CD4-positive, alpha-beta T cell treated with Interleukin-21 for 1 hour (primary cell): ENCODE data around the gene NET1.
A peak's percentile ranks its signal among the peaks of the same experiment; 100 is the strongest.

Source experiments
- DNase-seq: peaks from one replicate; pipeline ENCODE4 v3.0.0-alpha.2; 2020

Gene NET1

DNA sequence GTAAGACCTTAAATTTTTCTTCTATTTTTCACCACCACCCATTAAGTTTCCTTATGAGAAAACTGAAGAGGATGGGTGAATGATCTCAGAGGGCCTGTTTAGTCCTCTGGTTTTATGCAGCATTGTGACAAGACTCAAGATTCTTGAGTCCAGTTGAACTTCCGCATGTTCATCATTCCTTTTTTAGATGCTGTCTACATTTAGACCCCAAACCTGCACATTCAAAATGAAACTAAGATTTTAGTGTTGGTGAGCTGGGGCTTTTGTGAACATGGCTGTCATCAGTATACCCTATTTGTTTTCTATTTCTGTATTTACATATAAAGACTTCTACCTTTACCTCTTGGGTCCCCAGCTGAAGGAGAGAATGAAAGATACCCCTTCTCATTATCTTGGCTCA lies 31.1 kb downstream of the NET1 start:
- no peak for DNase-seq

DNA sequence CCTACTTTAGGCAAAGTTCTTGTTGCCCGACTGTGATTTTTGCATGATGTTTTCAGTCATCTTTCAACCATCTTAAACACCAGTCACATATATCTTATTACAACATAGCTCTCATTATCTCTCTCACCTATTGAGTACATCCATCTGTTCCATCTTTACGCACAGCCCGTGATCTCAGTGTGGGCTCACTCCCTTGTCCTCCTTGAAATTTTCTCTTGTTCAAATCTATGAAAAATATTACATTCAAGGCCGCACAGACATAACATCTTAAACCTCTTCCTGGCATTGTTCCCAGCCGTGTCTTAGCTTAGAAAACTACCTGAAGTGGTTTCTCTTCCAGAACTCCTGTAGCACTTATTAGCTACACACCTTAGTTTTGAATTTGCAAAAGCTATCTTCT lies 32.6 kb downstream of the NET1 start:
- no peak for DNase-seq

DNA sequence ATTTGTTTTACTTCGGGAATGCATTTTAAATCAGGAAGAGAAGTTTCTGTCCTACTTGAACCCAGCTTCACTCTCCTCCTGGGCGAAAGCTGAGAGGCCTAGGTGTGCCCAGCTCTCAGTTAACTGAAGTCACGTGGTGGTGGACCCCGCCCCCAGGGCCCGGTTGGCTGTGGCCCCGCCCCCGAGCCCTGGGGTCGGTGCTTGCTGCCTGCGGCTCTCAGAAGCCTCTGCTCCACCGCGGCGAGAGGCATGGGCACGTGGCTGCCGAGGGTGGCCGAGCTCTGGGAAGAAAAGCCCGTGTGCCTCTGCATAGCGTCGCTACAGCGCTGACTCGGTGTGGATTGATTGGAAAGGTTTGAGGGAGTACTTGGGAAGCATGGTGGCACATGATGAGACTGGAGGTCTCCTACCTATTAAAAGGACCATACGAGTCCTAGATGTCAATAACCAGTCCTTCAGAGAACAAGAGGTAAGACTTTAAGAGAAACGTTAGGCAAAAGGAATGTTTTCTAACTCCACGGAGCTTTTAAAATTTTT lies 34.1 kb downstream of the NET1 start:
- DNase-seq: peak; percentile 74

DNA sequence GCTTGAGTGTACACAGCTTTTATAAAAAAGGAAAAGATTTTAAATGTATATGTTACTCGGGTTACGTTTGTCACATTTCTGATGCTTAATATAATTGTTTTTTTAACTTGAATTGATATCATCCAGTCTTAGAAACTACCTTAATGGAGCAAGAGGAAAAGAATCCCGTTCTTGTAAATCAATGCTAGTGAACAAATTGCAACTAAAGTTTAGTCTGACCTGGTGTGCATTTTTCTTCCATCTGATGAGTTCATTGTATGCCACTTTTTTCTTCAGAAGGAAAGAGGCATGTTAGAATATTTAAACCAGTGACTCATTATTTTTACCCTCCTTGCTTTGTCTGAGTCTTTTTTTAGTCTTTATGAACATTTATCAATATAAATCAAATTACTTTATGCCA lies 34.7 kb downstream of the NET1 start:
- no peak for DNase-seq

DNA sequence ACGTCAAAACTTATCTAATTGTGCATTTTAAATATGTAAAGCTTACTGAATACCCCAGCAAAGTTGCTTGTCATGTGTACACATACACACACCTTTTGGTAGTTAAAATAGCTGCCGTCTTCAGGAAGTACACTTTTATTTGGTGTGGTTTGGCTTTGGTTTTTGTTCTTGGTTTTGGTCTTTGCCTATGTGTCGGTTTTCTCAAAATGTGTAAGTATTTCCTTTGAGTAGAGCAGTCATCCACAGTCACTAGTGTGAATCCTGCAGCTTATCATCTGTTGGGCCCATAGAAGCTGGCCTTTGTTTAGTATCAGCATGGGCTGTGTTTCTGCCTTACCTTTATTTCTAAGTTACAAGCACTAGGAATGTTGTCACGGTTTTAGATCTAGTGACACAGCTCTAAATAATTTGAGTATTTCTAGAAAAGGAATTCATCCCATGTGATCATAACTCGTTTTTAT lies 35.3 kb downstream of the NET1 start:
- DNase-seq: peak; percentile 50

DNA sequence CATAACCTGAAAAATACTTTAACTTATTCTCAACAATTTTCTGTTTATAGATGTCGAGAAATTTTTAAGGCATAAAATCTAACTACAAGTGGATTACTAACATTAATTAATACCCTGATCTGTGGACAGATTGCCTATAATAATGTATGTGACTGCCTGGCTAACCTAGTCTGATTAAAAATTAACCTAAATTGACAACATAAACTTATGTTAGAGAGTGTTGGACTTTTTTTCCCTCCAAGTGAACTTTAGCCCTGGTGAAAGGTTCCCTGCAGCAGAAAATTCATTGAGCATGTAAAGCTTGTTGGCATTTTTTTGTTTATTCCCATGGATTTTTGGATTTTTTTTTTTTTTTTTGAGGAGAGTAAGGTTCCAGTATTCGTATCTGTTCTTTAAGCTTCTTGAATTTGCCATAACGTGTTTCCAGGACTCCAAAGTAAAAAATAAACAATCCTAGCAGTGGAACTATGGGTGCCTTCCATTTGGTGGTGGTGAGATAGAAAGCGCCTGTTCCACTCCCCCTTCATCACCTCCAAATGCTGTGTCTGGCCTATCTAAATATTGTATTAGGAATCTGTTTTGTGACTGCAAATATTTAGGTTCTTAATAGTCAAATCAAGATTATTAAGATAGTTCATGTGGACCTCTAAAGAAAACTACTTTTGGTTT lies 36.1 kb downstream of the NET1 start:
- DNase-seq: no peak

DNA sequence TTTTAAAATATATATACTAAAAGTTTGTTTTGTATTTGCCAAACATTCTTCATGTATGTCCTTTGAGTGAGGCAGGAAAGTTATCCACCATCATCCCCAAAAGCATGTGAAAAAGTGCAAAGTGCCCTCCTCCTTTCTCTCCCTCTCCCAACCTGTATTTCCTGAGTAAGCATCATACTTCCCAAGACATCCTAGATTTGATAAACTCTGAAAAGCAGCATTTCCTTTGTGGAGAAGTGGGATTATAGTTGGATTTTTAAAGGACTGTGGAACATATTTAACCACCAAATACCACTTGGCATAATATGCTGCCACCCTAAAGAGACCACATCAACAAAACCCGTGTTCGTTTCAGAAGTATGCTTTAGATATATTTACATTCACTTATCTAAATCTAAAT lies 36.9 kb downstream of the NET1 start:
- no peak for DNase-seq

DNA sequence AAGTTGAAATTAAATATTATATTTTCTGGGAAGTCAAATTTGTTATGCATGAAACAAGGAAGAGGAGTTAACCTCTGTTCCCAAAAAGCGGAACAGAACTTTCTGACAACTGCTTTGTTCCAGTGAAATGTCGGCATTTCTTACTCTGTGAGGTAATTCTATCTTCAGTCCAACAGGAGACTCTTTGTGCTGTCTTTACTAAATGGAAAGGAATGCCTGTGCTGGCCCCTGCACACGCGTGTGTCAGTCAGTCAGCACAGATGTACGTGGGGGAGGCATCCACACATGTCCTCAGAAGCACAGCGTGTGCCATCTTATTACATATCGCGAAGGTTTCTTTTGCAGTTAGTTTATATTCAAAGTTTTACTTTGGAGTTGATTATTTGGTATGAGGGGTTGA lies 37.5 kb downstream of the NET1 start:
- DNase-seq: no peak

DNA sequence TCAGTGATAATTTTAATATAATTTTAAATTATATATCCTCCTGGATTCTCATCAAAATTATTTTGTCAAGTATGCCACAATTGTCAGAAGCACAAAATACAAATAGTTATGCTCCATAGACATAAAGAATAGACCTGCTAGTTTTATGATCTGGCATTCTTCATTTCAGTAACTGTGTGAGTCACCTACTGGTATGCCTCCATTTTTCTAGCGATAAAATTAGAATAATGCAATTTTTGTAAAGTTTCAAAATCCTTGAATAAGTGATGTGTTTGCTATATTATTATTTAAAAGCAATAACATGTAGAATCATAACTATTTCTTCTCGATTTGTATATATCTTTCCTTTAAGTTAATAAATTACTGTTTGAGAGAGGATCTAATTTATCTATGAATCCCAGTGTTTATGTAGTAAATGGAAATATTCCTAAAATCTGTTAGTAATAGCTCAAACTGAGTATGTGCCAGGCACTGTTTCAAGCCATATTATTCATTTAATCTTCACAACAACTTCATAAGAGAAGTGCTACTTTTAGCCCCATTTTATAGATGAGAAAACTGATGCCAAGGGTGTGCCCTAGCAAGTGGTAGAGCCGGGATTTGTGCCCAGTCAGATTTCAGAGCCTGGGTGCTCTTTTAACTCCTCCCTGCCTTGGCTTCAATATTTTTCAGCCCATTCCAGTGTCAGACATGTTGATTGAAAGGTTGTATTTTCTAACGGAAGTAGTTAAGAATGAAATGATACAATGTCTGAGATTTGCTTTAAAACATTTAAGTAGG lies 38.4 kb downstream of the NET1 start:
- no peak for DNase-seq

DNA sequence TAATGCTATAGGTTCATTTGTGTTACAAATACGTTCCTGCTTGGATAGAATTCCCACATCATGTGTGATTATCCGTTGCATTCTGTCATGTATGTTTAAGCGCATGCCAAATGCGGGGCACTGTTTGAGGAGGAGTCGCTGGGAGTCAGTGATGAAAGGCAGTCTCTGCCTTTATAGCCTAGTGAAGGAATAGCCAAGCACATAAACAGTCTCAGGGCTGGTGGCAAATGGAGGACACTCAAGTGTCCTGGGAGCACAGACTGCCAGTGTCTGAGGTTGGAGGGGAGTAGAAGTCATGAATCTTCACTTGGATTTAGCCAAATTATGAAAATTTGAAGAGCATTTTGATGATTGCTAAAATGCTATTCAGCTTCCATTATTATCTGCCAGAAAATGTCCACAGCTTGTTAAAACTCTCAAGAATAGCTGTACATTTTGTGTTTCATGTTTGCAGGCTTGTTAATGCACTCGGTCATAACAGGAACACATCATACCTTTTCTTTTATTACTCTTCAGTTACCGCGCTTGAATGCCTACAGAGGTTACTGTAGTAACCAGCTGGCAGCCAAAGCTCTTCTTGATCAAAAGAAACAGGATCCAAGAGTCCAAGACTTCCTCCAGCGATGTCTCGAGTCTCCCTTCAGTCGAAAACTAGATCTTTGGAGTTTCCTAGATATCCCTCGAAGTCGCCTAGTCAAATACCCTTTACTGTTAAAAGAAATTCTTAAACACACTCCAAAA lies 41.6 kb downstream of the NET1 start:
- no peak for DNase-seq

DNA sequence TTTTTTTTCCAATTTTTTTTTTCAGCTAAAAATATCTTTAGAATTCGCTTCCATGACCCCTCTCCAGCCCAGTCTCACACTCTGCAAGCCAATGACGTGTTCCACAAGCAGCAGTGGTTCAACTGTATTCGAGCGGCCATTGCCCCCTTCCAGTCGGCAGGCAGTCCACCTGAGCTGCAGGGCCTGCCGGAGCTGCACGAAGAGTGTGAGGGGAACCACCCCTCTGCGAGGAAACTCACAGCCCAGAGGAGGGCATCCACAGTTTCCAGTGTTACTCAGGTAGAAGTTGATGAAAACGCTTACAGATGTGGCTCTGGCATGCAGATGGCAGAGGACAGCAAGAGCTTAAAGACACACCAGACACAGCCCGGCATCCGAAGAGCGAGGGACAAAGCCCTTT lies 44.2 kb downstream of the NET1 start:
- DNase-seq: no peak

DNA sequence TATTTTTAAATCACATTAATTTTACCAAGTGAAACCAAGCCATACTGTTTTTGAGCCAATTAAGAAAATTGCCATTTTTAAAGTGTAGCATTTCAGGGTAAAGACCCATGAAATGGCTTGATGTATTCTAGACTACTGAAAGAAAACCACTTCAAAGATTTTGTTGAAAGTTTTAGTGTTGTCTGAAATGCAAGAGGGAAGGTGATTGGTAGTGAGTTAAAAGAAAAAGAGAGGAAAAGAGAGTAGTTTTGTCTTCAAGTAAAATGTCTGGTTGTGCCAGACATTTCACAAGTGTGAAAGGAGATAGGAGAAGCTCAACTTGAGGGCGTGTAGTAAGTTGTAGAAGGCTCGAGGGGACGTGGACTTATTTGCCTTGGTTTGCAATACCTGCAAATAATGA lies 45.4 kb downstream of the NET1 start:
- DNase-seq: peak; percentile 16

DNA sequence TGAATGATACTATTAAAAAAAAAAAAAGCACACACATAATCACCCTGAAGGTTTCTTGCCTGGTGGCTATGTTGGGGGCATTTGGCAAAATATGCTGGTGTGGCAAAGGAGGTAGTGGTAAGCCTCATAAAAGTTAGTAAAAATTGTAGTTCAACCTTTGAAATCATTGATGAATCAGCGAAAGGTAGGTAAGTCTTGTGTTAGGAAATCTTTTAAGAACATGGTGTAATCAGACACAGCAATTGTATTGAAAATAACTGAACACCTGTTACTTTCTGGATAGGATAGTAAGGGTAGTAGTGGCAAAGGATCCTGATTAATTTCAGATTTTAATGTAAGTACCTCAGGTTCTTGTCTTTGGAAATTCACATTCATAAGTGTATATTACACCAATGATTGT lies 46.1 kb downstream of the NET1 start:
- no peak for DNase-seq

DNA sequence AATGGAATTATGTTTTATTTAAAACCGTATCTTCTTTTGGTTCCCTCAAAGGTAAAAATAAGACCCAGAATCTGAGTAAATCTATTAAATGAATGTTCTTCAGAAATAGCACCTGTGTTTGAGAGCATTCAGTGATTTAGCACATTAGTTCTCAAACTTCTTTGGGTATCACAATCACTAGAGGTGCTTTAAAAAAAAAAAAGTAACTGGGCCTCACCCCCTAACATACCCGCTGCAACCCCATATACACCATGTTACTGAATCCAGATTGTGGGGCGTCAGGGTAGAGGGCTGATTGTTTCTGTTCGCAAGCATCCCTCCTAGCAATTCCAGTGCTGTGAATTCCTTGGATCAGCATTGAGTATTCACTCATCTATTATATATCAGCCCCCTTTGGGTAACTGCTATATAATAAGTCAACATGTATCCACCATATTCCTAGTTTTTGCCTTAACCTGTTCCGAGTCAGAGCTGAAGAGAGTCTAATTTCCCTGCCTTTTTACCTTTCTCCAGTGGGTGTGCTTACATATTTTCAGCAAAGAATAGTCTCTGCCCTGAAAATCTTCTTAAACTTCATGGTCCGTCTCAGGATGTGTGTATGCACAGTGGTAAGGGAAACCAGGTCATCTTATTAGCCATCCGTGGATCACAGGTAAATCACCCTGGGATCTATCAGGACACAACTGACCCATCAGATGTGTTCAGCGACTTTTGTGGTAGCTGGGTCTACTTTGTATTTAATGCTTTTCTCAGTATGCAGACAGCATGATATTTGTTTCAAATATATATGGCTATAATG lies 46.8 kb downstream of the NET1 start:
- no peak for DNase-seq

DNA sequence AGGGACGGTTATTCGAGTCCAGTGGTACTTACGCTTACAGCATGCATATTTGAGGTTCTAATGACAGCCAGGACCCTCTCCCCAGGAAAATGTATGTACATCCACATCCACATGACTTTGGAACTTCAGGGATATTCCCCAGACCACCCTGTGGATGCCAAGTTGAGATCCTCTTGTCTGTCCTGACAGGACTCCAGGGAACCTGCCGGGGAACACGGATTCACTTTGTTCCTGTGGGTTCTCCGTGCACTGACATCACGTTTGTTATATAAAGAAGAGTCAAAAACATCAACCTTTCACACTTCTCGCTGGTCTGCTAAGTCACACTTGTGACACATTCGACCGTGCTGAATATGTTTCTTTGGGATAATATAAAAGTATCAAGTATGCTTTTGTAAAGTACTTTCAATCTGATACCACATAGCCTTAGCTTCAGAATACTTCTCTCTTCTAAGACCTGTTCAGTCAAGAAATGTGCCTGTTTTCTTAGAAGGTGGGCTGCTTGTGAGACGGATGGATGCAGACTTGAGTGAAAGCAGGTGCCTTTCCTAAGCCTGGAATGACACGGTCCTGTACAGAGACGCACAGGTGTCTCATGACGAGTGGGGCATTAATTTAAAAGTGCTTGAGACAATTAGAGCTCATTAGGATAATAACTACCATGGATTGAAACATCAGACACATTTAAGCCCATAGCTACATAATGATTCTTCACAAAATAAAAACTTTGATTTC lies 48.3 kb downstream of the NET1 start:
- no peak for DNase-seq

DNA sequence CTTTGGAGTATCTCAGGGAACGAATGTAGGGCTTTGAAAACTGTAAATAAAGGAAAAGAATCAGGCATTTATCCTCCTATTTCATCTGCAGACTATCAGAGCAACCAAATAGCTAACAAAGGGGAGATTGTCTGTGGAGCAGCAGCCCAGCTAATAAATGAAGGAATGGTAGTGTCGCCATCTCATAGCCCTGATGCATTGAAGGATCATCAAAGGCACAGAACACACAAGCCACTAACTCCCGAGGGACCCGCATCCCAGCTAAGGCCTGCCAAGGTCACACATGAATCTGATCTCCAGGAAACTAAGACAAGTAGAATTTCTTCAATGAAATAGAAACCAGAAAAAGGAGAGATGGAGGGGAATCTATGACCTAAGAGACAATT lies 48.8 kb downstream of the NET1 start:
- no peak for DNase-seq

DNA sequence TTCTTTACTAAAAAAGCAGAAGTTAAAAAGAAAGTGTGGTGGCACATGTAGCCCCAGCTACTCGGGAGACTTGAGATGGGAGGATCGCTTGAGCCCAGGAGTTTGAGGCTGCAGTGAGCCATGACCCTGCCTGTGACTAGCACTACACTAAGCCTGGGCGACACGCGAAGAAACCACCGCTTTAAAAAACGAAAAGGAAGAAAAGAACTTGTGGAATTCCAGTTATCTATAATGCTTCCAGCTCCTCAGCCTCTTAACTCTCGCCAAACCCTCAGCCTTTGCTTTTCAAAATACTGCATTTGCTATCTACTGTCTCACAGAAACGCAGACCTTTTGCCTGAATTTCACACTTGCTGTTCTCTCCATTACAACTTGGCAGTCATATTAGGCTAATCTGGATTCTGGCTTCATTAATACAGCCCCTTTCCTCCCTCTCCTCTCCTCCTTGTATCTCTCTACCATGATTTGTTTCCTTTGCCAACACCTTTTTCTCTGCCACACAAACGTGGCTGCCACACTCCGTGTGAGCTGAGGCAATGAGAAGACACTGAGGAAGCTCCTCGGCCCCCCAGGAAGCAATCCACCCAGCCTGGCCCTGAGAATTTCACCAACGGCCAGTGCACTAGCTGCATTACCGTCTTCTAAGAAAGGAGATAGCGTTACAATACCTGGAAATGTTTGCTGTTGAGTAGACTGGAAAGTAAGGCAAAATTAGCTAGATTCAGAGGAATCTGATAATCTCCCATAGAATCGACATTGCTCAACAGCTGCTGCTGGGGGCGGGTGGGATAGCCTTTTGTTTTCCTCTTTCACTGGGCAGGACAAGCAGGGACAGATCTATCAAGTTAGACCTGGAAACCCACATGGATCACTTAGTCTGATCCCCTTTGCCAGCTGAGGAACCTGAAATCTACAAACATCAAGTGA lies 49.8 kb downstream of the NET1 start:
- no peak for DNase-seq

DNA sequence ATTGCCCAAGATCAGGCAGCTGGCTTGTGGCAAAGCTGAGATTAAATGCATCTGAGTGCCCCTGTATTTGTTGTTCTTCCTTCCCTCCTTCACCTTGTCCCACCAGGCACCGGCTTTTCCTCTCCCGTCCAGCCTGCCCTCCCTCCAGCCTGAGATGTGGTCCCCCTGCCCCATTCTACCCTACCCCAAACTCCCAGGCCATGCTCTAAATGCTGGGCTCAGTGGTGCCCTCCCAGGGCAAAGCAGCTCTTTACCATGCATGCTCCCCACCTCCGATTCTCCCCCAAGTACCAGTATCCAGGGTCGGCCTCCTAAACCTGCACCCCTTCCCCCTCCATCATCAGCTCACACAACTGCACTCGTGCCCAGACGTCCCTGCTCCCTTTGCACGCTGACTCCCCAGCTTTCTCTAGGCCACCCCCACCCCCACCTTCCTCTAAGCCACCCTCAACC lies 50.5 kb downstream of the NET1 start:
- no peak for DNase-seq

DNA sequence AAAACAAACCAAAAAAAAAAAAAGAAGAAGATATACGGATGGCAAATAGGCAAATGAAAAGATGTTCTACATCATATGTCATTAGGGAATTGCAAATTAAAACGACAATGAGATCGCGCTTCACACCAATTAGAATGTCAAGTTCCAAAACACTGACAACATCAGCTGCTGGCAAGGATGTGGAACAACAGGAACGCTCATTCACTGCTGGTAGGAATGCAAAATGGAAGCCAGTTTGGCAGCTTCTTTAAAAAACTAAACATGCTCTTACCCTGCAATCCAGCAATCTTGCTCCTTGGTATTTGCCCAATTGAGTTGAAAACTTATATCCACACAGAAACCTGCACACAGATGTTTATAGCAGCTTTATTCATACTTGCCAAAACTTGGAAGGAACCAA lies 52.2 kb downstream of the NET1 start:
- DNase-seq: no peak

DNA sequence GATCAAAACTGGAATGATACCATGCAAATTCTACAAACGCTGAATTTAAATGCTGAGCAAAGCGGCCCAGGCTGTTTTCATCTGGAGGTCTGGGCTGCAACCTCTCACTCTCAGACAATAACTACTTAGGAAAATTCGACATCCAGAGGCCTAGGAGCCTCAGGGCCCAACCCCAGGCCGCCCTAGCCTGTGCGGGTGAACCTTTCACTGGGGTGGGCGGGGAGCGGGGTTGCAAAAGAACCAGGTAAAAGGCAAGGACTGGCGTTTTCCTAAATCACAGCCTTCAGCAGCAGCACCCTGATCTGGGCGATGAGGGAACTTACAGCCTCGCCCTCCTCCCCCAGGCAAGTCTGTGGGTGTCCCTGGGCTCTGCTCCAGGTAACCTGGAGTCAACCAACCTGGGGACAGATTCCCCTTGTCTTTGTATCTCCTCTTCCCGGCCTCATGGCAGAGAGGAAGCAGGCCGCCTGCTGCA lies 53.7 kb downstream of the NET1 start:
- no peak for DNase-seq
